Activated T-helper 1 cell treated with anti-CD3 and anti-CD28 coated beads, Interleukin-2, amount 50 U/mL, for 16 hours (primary cell): Measurements from ENCODE around the gene HMCN2.

ENCODE experiments used
- DNase-seq, 2 donors: peaks; one replicate each; pipeline ENCODE4 v3.0.0-alpha.2; 2020; ENCODE audit warnings: low read depth in 1 of 2, low spot score in 1 of 2

HMCN2 gene

GRCh38 chr9:130409246-130409645, 143.7 kb downstream of the HMCN2 start:
- DNase-seq: no peak

DNA sequence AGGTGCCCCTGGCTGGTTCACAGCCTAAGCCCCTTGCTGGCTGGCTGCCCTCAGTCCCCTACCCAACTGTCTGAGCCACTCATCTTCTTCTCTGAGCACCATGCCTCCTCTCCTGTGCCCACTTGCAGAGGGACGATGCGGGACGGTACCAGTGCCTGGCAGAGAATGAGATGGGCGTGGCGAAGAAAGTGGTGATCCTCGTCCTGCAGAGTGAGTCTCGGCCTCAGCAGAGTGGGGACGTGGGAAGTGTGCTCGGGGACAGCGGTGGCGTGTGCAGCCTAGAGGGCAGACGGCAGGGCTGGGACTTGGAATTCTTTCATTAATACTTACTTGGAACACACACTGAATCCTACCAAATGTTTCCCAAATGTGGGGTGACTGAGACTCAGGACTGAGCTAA, 144.9 kb downstream of the HMCN2 start:
- no peak for DNase-seq

GRCh38 chr9:130411566-130411915, 146.0 kb downstream of the HMCN2 start:
- DNase-seq: no peak

DNA sequence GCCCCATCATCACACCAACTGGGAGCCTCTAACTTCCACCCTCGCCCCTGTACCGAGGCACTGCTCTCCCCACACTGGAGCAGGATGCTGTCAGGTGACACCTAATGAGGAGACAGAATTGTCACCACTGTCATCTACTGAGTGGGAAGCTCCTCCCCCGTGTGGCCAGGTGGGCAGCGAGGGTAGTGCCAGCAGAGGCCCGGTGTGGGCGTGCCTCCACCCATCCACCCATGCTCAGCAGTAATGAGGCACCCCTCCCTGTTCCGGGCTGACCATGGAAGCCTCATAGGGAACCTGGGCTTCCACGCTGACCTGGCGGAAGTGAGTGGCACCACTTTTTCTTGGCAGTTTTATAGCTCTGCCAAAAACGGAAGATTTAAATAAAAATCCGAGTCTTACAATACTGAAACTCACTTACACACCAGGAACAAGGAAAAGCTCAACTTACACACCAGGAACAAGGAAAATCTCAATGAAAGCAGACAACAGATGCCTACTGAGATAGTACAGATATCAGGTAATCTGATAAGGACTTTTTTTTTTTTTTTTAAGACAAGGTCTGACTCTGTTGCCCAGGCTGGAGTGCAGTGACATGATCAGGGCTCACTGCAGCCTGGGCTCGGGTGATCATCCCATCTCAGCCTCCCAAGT, 148.6 kb downstream of the HMCN2 start:
- no peak for DNase-seq

- no peak for DNase-seq
Measured at GRCh38 chr9:130414910-130415746, 149.6 kb downstream of the HMCN2 start.

GRCh38 chr9:130417602-130418001, 152.0 kb downstream of the HMCN2 start:
- no peak for DNase-seq

- DNase-seq: no peak
Measured at GRCh38 chr9:130418776-130419175, 153.2 kb downstream of the HMCN2 start.

- DNase-seq: no peak
Measured at GRCh38 chr9:130419521-130420035, 154.0 kb downstream of the HMCN2 start.

DNA sequence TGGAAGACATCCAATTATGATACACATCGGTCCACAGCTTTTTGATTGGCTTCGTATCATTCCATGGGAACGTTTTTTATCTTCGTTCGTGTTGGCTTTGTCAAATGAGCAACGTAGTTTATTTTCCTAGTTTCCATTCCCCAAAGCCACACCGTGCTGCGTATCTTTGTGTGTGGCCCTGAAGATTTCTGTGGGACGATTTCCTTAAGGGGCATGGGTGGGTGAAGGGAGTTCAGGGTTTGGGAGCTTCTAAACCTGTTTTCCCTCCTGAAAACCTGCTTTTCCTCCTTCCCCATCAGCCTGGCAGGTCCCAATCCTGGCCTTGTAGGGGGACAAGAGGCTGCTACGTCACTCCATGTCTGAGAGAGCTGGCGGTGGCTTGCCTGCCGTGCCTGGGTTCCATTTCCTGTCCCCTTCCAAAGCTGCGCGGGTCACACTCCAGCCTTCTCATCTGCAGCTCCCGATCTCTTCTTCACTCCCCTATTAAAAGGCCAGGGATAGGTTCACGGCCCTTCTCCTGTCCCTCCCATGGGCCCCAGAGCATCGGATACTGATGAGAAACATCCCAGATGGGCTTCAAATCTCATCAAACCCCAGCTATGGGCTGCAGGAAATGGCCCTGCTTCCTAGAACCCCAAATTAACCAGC, 155.7 kb downstream of the HMCN2 start:
- no peak for DNase-seq

DNA sequence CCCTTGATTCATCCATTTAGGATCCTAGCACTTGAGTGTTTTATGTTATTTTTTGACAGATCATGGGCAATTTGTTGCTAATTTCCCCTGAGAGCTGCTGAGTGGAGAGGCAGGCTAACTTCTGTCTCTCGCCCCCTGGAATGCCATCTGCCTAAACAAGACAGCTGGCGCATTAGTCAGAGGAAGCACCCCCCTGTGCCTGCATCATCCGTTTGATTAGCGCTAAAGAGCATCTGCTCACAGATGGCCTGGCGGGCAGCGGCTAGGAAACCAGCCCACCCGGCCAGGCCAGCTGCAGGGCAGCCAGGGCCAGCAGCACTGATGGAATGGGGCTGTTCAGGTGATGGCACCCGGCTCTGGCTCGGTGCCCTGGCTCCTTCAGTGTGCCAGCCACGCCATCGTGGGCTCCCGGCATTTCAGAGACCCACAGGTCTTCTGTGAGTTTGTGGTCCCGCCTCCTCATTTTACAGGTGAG, 156.3 kb downstream of the HMCN2 start:
- no peak for DNase-seq

GRCh38 chr9:130422546-130422945, 157.0 kb downstream of the HMCN2 start:
- DNase-seq: no peak

GRCh38 chr9:130423272-130423671, 157.7 kb downstream of the HMCN2 start:
- DNase-seq: no peak

- DNase-seq: no peak
Measured at GRCh38 chr9:130424595-130425454, 159.3 kb downstream of the HMCN2 start.

- no peak for DNase-seq
Measured at GRCh38 chr9:130425741-130426466, 160.3 kb downstream of the HMCN2 start.

DNA sequence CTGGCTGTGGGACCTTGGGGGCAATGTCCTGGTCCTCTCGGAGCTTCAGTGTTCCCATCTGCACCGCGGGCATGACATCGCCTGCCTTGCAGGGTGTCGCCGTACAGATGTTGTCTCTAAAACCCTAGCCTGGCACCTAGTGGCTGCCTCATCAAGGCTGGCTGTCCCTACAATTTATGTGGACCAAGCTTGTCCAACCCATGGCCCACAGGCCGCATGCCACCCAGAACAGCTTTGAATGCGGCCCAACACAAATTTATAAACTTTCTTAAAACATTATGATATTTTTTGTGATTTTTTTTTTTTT, 160.9 kb downstream of the HMCN2 start:
- DNase-seq: no peak

DNA sequence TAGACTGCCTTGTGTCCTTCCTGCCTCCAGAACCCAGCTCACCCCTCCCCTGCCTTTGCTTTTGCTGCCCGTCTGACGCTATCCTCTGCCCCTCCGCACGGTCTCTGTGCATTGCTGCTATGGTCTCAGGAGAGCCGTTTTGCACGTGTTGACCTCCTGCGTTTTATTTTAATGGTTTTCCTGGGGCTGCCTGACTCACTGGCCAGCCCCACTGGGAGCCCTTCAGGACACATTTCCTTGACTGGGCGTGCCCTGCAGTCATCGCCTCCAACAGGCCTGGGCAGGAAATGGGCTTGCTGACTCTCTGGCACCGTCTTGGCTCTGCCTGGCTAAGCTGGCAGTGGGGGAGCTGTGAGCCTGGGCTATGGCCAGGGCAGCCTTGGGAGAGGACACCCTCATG, 161.3 kb downstream of the HMCN2 start:
- DNase-seq: no peak

GRCh38 chr9:130427326-130427725, 161.8 kb downstream of the HMCN2 start:
- no peak for DNase-seq

DNA sequence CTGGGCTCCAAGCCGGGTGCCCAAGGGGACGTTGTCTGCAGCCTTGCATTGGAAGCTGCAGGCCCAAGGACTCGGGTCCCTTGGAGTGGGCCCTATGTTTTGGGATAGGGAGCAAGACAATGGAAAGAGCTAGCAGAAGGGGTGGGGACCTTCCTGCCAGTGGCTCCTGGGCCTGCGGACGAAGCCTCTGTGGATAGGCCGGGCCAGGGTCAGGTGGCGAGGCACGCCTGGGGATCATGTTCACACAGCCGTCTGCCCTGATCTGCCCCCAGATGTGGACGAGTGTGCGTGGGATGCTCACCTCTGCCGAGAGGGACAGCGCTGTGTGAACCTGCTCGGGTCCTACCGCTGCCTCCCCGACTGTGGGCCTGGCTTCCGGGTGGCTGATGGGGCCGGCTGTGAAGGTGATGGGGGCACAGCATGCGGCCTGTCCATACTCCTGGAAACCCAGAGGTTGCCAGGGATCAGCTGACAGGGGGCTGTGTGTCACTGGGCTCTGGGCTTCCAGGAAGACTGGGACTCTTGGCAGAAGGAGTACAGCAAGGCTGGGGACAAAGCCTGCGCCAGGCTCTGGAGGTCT, 162.6 kb downstream of the HMCN2 start:
- DNase-seq: no peak

- DNase-seq: no peak
Measured at GRCh38 chr9:130429381-130429780, 163.8 kb downstream of the HMCN2 start.

- no peak for DNase-seq
Measured at GRCh38 chr9:130429831-130430230, 164.3 kb downstream of the HMCN2 start.
